ENCODE results near the gene PTPRO. TPM values are rescaled to one million over a fixed set of nuclear protein-coding genes. Genes with fewer than 3 reads are reported as not detected.

Gene PTPRO
- total and polyA plus RNA-seq, 12 donors: 0.21 to 5.4 (median 0.64) TPM; not detected in 1

DNA sequence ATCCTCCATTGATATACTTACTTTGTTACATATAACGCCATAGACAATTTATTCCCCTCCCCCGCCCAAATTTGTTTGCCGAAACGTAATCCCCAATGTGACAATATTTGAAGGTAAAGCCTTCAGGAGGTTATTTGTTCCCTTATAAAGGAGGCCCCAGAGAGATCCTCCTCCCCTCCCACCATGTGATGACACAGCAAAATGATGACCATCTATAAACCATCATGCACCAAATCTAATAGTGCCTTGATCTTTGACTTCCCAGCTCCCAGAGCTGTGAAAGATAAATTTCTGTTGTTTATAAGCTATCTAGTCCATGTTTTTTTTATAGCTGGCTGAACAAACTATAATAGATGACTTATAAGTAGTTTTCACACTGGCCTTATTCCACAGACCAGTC is 122.2 kb downstream of the PTPRO start:
- WGBS, 2 donors: 89 to 90% methylated on average over 4 of the region's 4 CpGs
- Histone ChIP-seq H3K4me3 (no peak overlapping the region), H3K27me3 (peaks cover 0 to 4% (median 0%) of the 10 kb centered on the region in 7 donors), H3K4me1 (no peaks in the 10 kb centered on the region), H3K36me3 (no peaks in the 10 kb centered on the region), H3K27ac (no peak overlapping the region), H3K9me3 (peaks cover 0 to 6% (median 0%) of the 10 kb centered on the region in 11 donors)
- no peak for TF ChIP-seq CTCF (IDR thresholded peaks at IDR 0.05)
- intact Hi-C loops (cut with DNase I): no loop called here
- DNase-seq (no peak), ATAC-seq (no peak)

- no peaks in the 10 kb centered on the region for H3K36me3 ChIP-seq
Measured at GRCh38 chr12:15446807-15447206, 124.5 kb downstream of the PTPRO start.

GRCh38 chr12:15453613-15454012 is 131.3 kb downstream of the PTPRO start:
- no peak overlapping the region for H3K27ac ChIP-seq
- H3K4me3 ChIP-seq: no peak overlapping the region
- WGBS, 2 donors: 51 to 67% methylated on average over 1 of the region's 1 CpG
- DNase-seq (no peak), ATAC-seq (no peak)
- intact Hi-C loops (cut with DNase I): no loop called here
- peaks cover 0 to 38% (median 18%) of the 10 kb centered on the region in 11 donors for H3K9me3 ChIP-seq
- no peaks in the 10 kb centered on the region for H3K36me3 ChIP-seq
- no peaks in the 10 kb centered on the region for H3K4me1 ChIP-seq
- no peak for TF ChIP-seq CTCF (IDR thresholded peaks at IDR 0.05)
- H3K27me3 ChIP-seq: no peaks in the 10 kb centered on the region

More at GRCh38 chr12:15446807-15447206, 124.5 kb downstream of the PTPRO start:
- ATAC-seq: no peak
- Histone ChIP-seq H3K4me1 (no peaks in the 10 kb centered on the region), H3K27me3 (peaks cover 0 to 4% (median 0%) of the 10 kb centered on the region in 7 donors), H3K27ac (no peak overlapping the region), H3K4me3 (no peak overlapping the region), H3K9me3 (peaks cover 0 to 5% (median 0%) of the 10 kb centered on the region in 11 donors)
- TF ChIP-seq CTCF (IDR thresholded peaks at IDR 0.05): no peak
- 79% methylated on average over 4 of the region's 4 CpGs for WGBS, 2 donors
- intact Hi-C loops (cut with DNase I): no loop called here
- no peak for DNase-seq

DNA sequence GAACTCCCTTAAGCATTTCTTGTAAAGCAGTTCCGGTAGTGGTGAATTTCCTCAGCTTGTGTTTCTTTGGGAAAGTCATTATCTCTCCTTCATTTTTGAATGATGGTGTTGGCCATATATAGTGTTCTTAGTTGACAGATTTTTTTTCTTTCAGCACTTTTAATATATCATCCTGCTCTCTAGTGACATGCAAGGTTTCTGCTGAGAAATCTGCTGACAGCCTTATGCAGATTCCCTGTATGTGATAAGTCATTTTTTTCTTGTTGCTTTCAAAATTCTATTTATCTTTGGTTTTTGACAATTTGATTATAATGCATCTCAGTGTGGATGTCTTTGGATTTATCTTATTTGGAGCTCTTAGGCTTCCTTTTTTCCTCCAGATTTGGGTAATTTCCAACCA is 135.7 kb downstream of the PTPRO start:
- no peak overlapping the region for H3K4me3 ChIP-seq
- no peak for DNase-seq
- H3K4me1 ChIP-seq: no peaks in the 10 kb centered on the region
- H3K9me3 ChIP-seq: peaks cover 0 to 59% (median 26%) of the 10 kb centered on the region in 11 donors
- TF ChIP-seq CTCF (IDR thresholded peaks at IDR 0.05): no peak
- peaks cover 0 to 5% (median 0%) of the 10 kb centered on the region in 7 donors for H3K27me3 ChIP-seq
- ATAC-seq: no peak
- H3K36me3 ChIP-seq: no peaks in the 10 kb centered on the region
- H3K27ac ChIP-seq: no peak overlapping the region
- WGBS, 2 donors: 81 to 97% methylated on average over 1 of the region's 1 CpG
- intact Hi-C loops (cut with DNase I): no loop called here

Measured in heart right ventricle (tissue), 16 donors.